Measurements from ENCODE around the gene S1PR1.

Gene S1PR1

GRCh38 chr1:101282314-101283038 lies 45.7 kb downstream of the S1PR1 start:
- DNase-seq: no peak

- DNase-seq: no peak
These were observed 46.6 kb downstream of the S1PR1 start for GRCh38 chr1:101283443-101283842.

- DNase-seq: no peak
These were observed 47.2 kb downstream of the S1PR1 start for GRCh38 chr1:101284021-101284420.

- DNase-seq: no peak
These were observed 47.9 kb downstream of the S1PR1 start for GRCh38 chr1:101284622-101285218.

- no peak for DNase-seq
These were observed 49.2 kb downstream of the S1PR1 start for GRCh38 chr1:101285922-101286570.

GRCh38 chr1:101288491-101288944 lies 51.7 kb downstream of the S1PR1 start:
- peak; percentile 37 to 64 for DNase-seq

GRCh38 chr1:101290119-101290921 lies 53.5 kb downstream of the S1PR1 start:
- DNase-seq: no peak
